ENCODE data around the gene CLDN15. TPM values are rescaled to one million over a fixed set of nuclear protein-coding genes. Genes with fewer than 3 reads are reported as not detected.

The CLDN15 gene
- total RNA-seq, 1 experiment from 2014 or later, result 9.1 TPM

DNA sequence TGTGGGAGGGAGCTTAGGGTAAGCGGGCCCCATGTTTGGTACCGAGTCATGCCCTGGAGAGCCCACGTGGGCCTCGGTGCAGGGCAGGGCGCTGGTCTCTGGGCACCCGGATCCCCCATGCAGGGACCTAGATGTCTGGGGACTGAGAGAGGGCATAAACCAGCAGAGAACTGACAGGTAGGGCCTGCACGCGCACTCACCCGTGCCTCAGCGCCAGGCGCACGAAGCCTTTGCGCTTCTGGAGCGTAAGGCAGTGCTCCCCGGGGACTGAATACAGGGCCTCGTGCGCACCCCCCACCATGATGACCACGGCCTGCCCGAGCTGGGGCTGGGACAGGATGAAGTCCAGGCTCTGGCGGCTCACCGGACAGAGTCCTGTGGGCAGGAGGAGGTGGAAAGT is 39.6 kb downstream of the CLDN15 start:
- no peaks in the 10 kb centered on the region for H3K27me3 Mint-ChIP-seq (ENCODE audit: insufficient read depth, unreplicated experiment)
- no peaks in the 10 kb centered on the region; the same call in 1 of the 2 replicates for H3K36me3 ChIP-seq (ENCODE audit: control insufficient read depth, insufficient read depth, low read length)
- H3K4me3 Mint-ChIP-seq (ENCODE audit: unreplicated experiment), result no peak overlapping the region
- peaks cover 20% of the 10 kb centered on the region for H3K4me1 ChIP-seq
- ChIA-PET POLR2A (no interaction called here), CTCF (no interaction called here)
- H3K4me1 Mint-ChIP-seq (ENCODE audit: low read depth, unreplicated experiment), result peaks cover 14% of the 10 kb centered on the region
- DNase-seq, result no peak
- H3K9me3 Mint-ChIP-seq (ENCODE audit: unreplicated experiment), result no peaks in the 10 kb centered on the region
- H3K36me3 Mint-ChIP-seq (ENCODE audit: insufficient read depth, unreplicated experiment), result no peaks in the 10 kb centered on the region
- H3K4me3 ChIP-seq (ENCODE audit: low read depth, low read length), result no peak overlapping the region
- no peaks in the 10 kb centered on the region for H3K27me3 ChIP-seq (replicated peaks; ENCODE audit: control insufficient read depth, insufficient read depth, low read length)
- intact Hi-C loops (cut with micrococcal nuclease; ENCODE audit: unreplicated experiment), result no loop called here
- H3K9me3 ChIP-seq, result no peaks in the 10 kb centered on the region
- no peak overlapping the region for H3K27ac Mint-ChIP-seq (ENCODE audit: unreplicated experiment)
- TF ChIP-seq CTCF (IDR thresholded peaks at IDR 0.05; ENCODE audit: insufficient read depth in 1 of 2, low read depth in 1 of 2, low read length in 1 of 2, severe bottlenecking in 1 of 2, unreplicated experiment in 1 of 2), result no peak
- BruUV-seq (replicated peaks), result no TSS peak

DNA sequence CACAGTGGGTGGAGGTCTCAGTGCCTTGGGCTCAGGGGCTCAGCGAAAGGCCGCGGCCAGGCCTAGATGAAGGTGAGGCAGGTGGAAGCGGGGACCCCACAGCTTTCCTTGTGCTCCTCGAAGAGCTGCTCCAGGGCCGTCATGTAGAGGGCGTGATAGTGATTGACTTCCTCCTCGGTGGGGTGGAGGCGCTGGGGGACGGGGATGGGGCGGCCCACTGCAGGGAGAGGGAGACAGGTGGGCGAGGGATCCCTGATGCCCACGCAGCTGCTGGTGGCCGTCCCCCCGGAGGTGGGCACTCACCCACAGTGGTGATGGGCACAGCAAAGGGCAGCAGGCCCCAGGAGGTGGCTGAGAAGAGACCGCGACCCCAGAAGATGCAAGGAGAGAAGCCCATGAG is 41.7 kb downstream of the CLDN15 start:
- Mint-ChIP-seq H3K9me3 (ENCODE audit: unreplicated experiment) (no peaks in the 10 kb centered on the region), H3K27ac (ENCODE audit: unreplicated experiment) (no peak overlapping the region), H3K36me3 (ENCODE audit: insufficient read depth, unreplicated experiment) (no peaks in the 10 kb centered on the region), H3K4me1 (ENCODE audit: low read depth, unreplicated experiment) (peaks cover 7% of the 10 kb centered on the region), H3K27me3 (ENCODE audit: insufficient read depth, unreplicated experiment) (no peaks in the 10 kb centered on the region), H3K4me3 (ENCODE audit: unreplicated experiment) (no peak overlapping the region)
- Histone ChIP-seq H3K27me3 (replicated peaks; ENCODE audit: control insufficient read depth, insufficient read depth, low read length) (no peaks in the 10 kb centered on the region), H3K9me3 (no peaks in the 10 kb centered on the region), H3K36me3 (ENCODE audit: control insufficient read depth, insufficient read depth, low read length) (no peaks in the 10 kb centered on the region; the same call in 1 of the 2 replicates), H3K4me3 (ENCODE audit: low read depth, low read length) (no peak overlapping the region), H3K4me1 (peaks cover 14% of the 10 kb centered on the region)
- no peak for TF ChIP-seq CTCF (IDR thresholded peaks at IDR 0.05; ENCODE audit: insufficient read depth in 1 of 2, low read depth in 1 of 2, low read length in 1 of 2, severe bottlenecking in 1 of 2, unreplicated experiment in 1 of 2)
- no peak for DNase-seq
- POLR2A ChIA-PET, result no interaction called here
- intact Hi-C loops (cut with micrococcal nuclease; ENCODE audit: unreplicated experiment), result no loop called here
- CTCF ChIA-PET, result no interaction called here
- no TSS peak for BruUV-seq (replicated peaks)

- Mint-ChIP-seq H3K9me3 (ENCODE audit: unreplicated experiment) (no peaks in the 10 kb centered on the region), H3K36me3 (ENCODE audit: insufficient read depth, unreplicated experiment) (no peaks in the 10 kb centered on the region), H3K4me3 (ENCODE audit: unreplicated experiment) (no peak overlapping the region), H3K27me3 (ENCODE audit: insufficient read depth, unreplicated experiment) (no peaks in the 10 kb centered on the region), H3K27ac (ENCODE audit: unreplicated experiment) (no peak overlapping the region), H3K4me1 (ENCODE audit: low read depth, unreplicated experiment) (no peaks in the 10 kb centered on the region)
- Histone ChIP-seq H3K4me1 (peaks cover 12% of the 10 kb centered on the region; the same call in 1 of the 2 replicates), H3K36me3 (ENCODE audit: control insufficient read depth, insufficient read depth, low read length) (no peaks in the 10 kb centered on the region), H3K9me3 (no peaks in the 10 kb centered on the region), H3K4me3 (ENCODE audit: low read depth, low read length) (no peak overlapping the region), H3K27me3 (replicated peaks; ENCODE audit: control insufficient read depth, insufficient read depth, low read length) (no peaks in the 10 kb centered on the region)
- POLR2A ChIA-PET, result interaction anchor here (0.6 kb wide), 1 partner anchor 89 kb away, joined by 7 read pairs; no protein-coding TSS in a partner anchor
- DNase-seq, result no peak
- TF ChIP-seq CTCF (IDR thresholded peaks at IDR 0.05; ENCODE audit: insufficient read depth in 1 of 2, low read depth in 1 of 2, low read length in 1 of 2, severe bottlenecking in 1 of 2, unreplicated experiment in 1 of 2), result no peak
- no TSS peak for BruUV-seq (replicated peaks)
- CTCF ChIA-PET, result interaction anchor here (0.6 kb wide), 1 partner anchor 13 kb away, joined by 5 read pairs; no protein-coding TSS in a partner anchor
- intact Hi-C loops (cut with micrococcal nuclease; ENCODE audit: unreplicated experiment), result no loop called here
Measured at GRCh38 chr7:101189109-101189508, 48.5 kb downstream of the CLDN15 start.

All from Caco-2 (cell line).